ENCODE results near the gene RALB. TPM values are rescaled to one million over a fixed set of nuclear protein-coding genes. Genes with fewer than 3 reads are reported as not detected.

Gene RALB, protein sequence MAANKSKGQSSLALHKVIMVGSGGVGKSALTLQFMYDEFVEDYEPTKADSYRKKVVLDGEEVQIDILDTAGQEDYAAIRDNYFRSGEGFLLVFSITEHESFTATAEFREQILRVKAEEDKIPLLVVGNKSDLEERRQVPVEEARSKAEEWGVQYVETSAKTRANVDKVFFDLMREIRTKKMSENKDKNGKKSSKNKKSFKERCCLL
- total RNA-seq (2022) (56.5 and 59.4 TPM in 2 replicates), Bru-seq, nascent RNA (percentile 84 among the genes with signal in this experiment), BruChase-seq, experiment 1, labeled RNA remaining after a 2-hour chase (percentile 81 among the genes with signal in this experiment), BruChase-seq, experiment 2, labeled RNA remaining after a 6-hour chase (percentile 89 among the genes with signal in this experiment)
- long read RNA-seq, transcript RALB-203 (5 exons, 1,252 nt), result minor isoform, 76 of 286 reads
- long read RNA-seq, transcript RALB-201 (5 exons, 2,344 nt), result major isoform, 150 of 286 reads
- long read RNA-seq, partial matches to known transcripts, result 30 of 286 reads
- long read RNA-seq, other reads (novel, unspliced or antisense), result 28 of 286 reads

DNA sequence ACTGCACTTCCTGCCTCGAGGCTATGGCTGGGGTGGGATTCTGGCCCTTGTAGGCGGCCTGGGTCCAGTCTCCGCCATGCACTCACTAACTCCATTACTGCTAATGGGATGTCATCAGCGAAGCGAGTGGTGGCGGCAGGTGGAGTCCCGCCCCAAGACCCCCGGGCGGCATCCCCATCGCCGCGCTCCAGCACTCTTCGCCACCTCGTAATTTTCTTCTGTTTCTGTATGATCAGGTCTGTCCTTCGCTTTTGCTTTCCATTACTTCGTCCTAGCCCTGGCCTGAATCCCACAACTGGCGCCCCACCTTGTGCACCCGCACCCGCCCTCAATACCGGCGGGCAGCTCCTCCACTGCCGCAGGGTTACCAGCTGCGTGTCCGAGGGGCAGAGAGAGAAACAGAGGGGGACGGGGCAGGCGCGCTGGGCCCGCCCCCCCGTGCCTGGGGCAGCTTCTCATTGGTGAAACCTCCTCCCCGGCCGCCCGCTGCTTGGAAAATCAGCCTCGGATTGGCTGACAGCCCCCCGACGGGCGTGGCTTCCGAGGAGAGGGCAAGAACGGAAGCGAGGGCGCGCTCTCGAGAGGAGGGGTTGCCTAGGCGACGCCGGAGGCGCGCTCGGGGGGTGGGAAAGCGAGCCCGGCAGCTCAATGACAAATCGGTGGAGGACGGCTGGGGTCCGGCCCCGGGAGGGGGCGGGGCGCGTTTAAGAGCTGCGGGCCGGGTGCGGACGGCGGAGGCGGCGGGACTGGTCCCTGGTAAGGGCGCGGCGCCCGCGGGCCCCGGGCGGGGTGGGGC, at the start of gene RALB:
TSS of gene RALB (plus strand) at position 628 of the 796 bp plus-strand sequence. CDS start 25,813 bp downstream, outside the sequence.
- Histone ChIP-seq H3K4me3 (ENCODE audit: low read depth, low read length) (peak within 1 kb of the TSS; percentile 79), H3K27me3 (replicated peaks; ENCODE audit: control insufficient read depth, insufficient read depth, low read length) (no peaks in the 10 kb centered on the region), H3K9me3 (no peaks in the 10 kb centered on the region), H3K4me1 (peaks cover 18% of the 10 kb centered on the region), H3K36me3 (ENCODE audit: control insufficient read depth, insufficient read depth, low read length) (no peaks in the 10 kb centered on the region)
- DNase-seq, result peak; percentile 100
- TF ChIP-seq, protein P1, sequence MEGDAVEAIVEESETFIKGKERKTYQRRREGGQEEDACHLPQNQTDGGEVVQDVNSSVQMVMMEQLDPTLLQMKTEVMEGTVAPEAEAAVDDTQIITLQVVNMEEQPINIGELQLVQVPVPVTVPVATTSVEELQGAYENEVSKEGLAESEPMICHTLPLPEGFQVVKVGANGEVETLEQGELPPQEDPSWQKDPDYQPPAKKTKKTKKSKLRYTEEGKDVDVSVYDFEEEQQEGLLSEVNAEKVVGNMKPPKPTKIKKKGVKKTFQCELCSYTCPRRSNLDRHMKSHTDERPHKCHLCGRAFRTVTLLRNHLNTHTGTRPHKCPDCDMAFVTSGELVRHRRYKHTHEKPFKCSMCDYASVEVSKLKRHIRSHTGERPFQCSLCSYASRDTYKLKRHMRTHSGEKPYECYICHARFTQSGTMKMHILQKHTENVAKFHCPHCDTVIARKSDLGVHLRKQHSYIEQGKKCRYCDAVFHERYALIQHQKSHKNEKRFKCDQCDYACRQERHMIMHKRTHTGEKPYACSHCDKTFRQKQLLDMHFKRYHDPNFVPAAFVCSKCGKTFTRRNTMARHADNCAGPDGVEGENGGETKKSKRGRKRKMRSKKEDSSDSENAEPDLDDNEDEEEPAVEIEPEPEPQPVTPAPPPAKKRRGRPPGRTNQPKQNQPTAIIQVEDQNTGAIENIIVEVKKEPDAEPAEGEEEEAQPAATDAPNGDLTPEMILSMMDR (IDR thresholded peaks at IDR 0.05; ENCODE audit: insufficient read depth in 1 of 2, low read depth in 1 of 2, low read length in 1 of 2, severe bottlenecking in 1 of 2, unreplicated experiment in 1 of 2), result no peak
- Mint-ChIP-seq H3K36me3 (ENCODE audit: insufficient read depth, unreplicated experiment) (peaks cover 6% of the 10 kb centered on the region), H3K27me3 (ENCODE audit: insufficient read depth, unreplicated experiment) (no peaks in the 10 kb centered on the region), H3K9me3 (ENCODE audit: unreplicated experiment) (no peaks in the 10 kb centered on the region), H3K27ac (ENCODE audit: unreplicated experiment) (peak within 1 kb of the TSS; percentile 68), H3K4me1 (ENCODE audit: low read depth, unreplicated experiment) (peaks cover 27% of the 10 kb centered on the region), H3K4me3 (ENCODE audit: unreplicated experiment) (peak within 1 kb of the TSS; percentile 82)
- POLR2A ChIA-PET, result interaction anchor here (0.6 to 3.4 kb wide), 7 partner anchors 13 to 823 kb away, joined by 3 to 46 read pairs (median 4); partner anchors contain the start of gene TMEM185B
- CTCF ChIA-PET, result interaction anchor here (0.6 to 3.8 kb wide), 8 partner anchors 9 to 876 kb away, joined by 3 to 36 read pairs (median 4); partner anchors contain the start of gene TMEM185B
- intact Hi-C loops (cut with micrococcal nuclease; ENCODE audit: unreplicated experiment), result loop anchor here (1.0 to 2.0 kb wide), 7 partner anchors 7 to 428 kb away; partner anchors contain the start of gene TMEM185B
- TSS peak; percentile 88 for BruUV-seq (replicated peaks)

DNA sequence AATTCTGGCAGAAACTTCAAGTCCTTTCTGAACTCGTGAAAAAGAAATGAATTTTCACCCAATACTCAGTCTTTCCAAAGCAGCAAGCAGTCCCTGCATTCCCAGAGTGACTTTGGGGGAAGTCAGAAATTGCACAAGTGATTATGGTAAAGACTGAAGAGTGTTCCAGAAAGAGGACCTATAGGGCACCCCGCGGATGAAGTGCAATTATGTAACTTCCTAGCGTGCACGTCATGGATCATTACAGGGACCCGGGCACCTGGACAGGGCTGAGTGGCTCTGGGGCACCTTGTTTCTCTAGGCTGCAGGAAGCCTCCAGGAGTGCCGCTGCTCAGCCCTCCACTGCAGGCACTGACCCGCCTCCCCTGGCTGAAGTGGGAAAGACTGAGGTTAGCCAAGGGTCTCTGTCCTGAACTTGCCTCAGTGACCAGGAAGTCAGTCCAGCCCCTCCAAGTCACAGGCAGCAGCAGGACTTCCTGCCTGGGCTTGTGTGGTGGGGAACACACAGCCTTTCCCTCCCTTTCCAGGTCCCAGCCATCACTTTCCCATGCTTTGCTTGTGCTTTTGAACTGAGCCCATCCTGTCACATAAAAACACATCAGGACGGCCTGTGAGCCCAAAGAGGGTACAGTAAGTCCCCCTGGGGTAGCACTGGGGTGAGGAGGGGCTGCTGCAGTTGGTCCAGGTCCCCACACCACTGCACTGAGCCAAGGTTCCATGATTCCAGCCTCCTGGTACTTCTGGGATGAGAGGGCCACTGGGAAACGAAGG, 49.2 kb upstream of the RALB start:
- no peak overlapping the region for H3K4me3 ChIP-seq (ENCODE audit: low read depth, low read length)
- CTCF ChIA-PET, result interaction anchor here (0.7 kb wide), 1 partner anchor 9 kb away, joined by 3 read pairs; no protein-coding TSS in a partner anchor
- DNase-seq, result peak in 1 of 2 experiments; percentile 28
- intact Hi-C loops (cut with micrococcal nuclease; ENCODE audit: unreplicated experiment), result no loop called here
- H3K9me3 ChIP-seq, result peaks cover 1% of the 10 kb centered on the region; the same call in 1 of the 2 replicates
- no peaks in the 10 kb centered on the region for H3K36me3 ChIP-seq (ENCODE audit: control insufficient read depth, insufficient read depth, low read length)
- BruUV-seq (replicated peaks), result no TSS peak
- POLR2A ChIA-PET, result no interaction called here
- H3K4me1 Mint-ChIP-seq (ENCODE audit: low read depth, unreplicated experiment), result no peaks in the 10 kb centered on the region
- H3K27ac Mint-ChIP-seq (ENCODE audit: unreplicated experiment), result no peak overlapping the region
- no peaks in the 10 kb centered on the region for H3K4me1 ChIP-seq
- H3K9me3 Mint-ChIP-seq (ENCODE audit: unreplicated experiment), result peaks cover 9% of the 10 kb centered on the region
- H3K27me3 ChIP-seq (replicated peaks; ENCODE audit: control insufficient read depth, insufficient read depth, low read length), result no peaks in the 10 kb centered on the region
- peaks cover 6% of the 10 kb centered on the region for H3K36me3 Mint-ChIP-seq (ENCODE audit: insufficient read depth, unreplicated experiment)
- H3K27me3 Mint-ChIP-seq (ENCODE audit: insufficient read depth, unreplicated experiment), result no peaks in the 10 kb centered on the region
- no peak overlapping the region for H3K4me3 Mint-ChIP-seq (ENCODE audit: unreplicated experiment)
- TF ChIP-seq, protein P1 (IDR thresholded peaks at IDR 0.05; ENCODE audit: insufficient read depth in 1 of 2, low read depth in 1 of 2, low read length in 1 of 2, severe bottlenecking in 1 of 2, unreplicated experiment in 1 of 2), result no peak
